Natural killer cell treated with Interleukin-12 subunit alpha and Interleukin-12 subunit beta and Interleukin-15 and Interleukin-18, amount 100 ng/mL, for 72 hours (primary cell): Measurements from ENCODE around the gene DCAF7. TPM values are rescaled to one million over a fixed set of nuclear protein-coding genes. Genes with fewer than 3 reads are reported as not detected.
A peak's percentile ranks its signal among the peaks of the same experiment; 100 is the strongest.

ENCODE experiments used
- ATAC-seq, 2 donors: fragments of 150-1000 bp; cut with Tn5 transposase in 1 of 2; sonication (Bioruptor Pico), chemical (Tn5 transposase) in 1 of 2; 2 replicates each; pipeline ENCODE4 v1.10.0; 2021
- DNase-seq: peaks from one replicate; pipeline ENCODE4 v3.0.0; 2022; ENCODE audit warnings: low spot score
- H3K27ac Mint-ChIP-seq, 2 donors: 1 replicate in 1 of 2; 2 replicates in 1 of 2; pipeline ENCODE4 v1.8.0; 2022; ENCODE audit warnings: mixed read lengths in 2 of 2, mild to moderate bottlenecking in 1 of 2, moderate library complexity in 1 of 2
- H3K27me3 Mint-ChIP-seq, 2 donors: 1 replicate in 1 of 2; 2 replicates in 1 of 2; pipeline ENCODE4 v1.8.0; 2022; ENCODE audit warnings: mixed read lengths in 2 of 2
- H3K36me3 Mint-ChIP-seq: one replicate; pipeline ENCODE4 v1.8.0; 2022; ENCODE audit warnings: mixed read lengths
- H3K4me1 Mint-ChIP-seq, 2 donors: 1 replicate in 1 of 2; 2 replicates in 1 of 2; pipeline ENCODE4 v1.8.0; 2022; ENCODE audit warnings: low read depth in 2 of 2, mixed read lengths in 2 of 2, mild to moderate bottlenecking in 1 of 2
- H3K4me3 Mint-ChIP-seq: one replicate; pipeline ENCODE4 v1.8.0; 2022; ENCODE audit warnings: mixed read lengths
- H3K9me3 Mint-ChIP-seq: 2 replicates; pipeline ENCODE4 v1.8.0; 2022; ENCODE audit warnings: mixed read lengths
- total RNA-seq, 2 donors: library from RNA; stranded (reverse); gene quantifications; one replicate each; pipeline ENCODE4 v1.2.3, GENCODE V29; 2022

The DCAF7 gene
- 100 to 1,000 TPM; 100 to 107 TPM for total RNA-seq

DNA sequence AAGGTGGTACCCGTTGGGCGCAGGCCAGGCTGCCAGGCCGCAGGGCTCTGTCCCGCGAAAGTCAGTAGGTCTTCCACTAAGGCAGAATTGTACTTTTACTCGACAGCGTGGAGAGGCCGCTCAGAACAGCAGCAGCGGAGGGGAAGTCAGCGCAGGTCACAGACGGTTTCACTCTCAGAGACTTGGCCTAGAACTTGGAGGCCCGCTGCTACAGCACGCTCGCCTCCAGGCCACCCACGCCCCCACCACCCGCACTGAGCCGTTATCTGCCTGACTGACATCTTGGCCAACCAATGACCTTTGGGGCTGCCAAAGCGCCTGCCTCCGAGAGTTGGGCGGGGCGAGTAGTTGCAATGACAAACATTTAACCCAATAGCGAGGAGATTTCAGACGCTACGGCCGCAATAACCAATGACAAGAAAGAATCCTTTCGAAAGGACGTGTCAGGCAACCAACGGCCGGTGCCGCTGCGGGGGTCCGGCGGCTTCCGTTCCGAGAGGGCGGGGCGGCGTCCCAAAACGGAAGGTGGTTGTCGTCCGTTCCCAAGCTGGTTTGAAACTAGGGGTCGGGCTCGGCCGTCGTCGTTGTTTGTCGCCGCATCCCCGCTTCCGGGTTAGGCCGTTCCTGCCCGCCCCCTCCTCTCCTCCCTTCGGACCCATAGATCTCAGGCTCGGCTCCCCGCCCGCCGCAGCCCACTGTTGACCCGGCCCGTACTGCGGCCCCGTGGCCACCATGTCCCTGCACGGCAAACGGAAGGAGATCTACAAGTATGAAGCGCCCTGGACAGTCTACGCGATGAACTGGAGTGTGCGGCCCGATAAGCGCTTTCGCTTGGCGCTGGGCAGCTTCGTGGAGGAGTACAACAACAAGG, at the start of gene DCAF7:
TSS of gene DCAF7 (plus strand) at position 532 of the 871 bp plus-strand sequence. CDS start at position 733, 201 bp downstream.
- no peaks in the 10 kb centered on the region for H3K27me3 Mint-ChIP-seq
- H3K4me1 Mint-ChIP-seq, result peaks cover 26 to 36% of the 10 kb centered on the region in 2 donors
- H3K36me3 Mint-ChIP-seq, result no peaks in the 10 kb centered on the region
- peak within 1 kb of the TSS; percentile 95 for H3K4me3 Mint-ChIP-seq
- H3K27ac Mint-ChIP-seq, result peak within 1 kb of the TSS; percentile 90 to 97
- ATAC-seq (peak; percentile 98), DNase-seq (peak; percentile 100)
- H3K9me3 Mint-ChIP-seq, result no peaks in the 10 kb centered on the region

DNA sequence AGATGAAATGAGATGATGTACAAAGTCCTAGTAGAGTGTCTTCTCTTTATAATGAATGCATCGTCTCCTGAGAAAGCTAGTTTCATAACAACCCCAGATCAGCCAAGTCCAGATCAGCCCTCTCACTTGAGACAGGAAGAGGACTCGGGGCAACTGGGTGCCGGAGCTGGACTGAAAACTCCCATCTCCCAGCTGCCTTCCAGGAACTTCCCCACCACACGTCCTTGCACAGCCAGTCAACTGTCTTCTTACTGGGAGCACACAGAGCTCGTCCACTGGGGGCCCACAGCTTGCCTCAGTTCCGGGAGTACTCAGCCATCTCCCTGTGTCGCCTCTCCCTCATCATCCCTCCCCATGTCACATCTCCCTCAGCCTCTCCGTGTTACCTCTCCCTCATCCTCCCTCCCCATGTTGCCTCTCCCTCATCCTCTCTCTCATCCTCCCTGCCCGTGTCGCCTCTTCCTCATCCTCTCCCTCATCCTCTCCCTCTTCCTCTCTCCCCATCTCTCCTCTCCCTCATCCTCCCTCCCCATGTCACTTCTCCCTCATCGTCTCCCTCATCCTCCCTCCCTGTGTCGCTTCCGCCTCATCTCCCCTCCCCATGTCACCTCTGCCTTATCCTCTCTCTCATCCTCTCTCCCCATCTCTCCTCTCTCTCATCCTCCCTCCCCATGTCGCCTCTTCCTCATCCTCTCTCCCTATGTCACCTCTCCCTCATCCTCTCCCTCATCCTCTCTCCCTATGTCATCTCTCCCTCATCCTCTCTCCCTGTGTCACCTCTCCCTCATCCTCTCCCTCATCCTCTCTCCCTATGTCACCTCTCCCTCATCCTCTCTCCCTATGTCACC, 49.5 kb upstream of the DCAF7 start:
- no peaks in the 10 kb centered on the region for H3K9me3 Mint-ChIP-seq
- peaks cover 0 to 2% of the 10 kb centered on the region in 2 donors for H3K4me1 Mint-ChIP-seq
- DNase-seq (no peak), ATAC-seq (no peak)
- no peak overlapping the region for H3K27ac Mint-ChIP-seq
- H3K36me3 Mint-ChIP-seq, result peaks cover 5% of the 10 kb centered on the region
- H3K4me3 Mint-ChIP-seq, result no peak overlapping the region
- peaks cover 34 to 50% of the 10 kb centered on the region in 2 donors for H3K27me3 Mint-ChIP-seq

DNA sequence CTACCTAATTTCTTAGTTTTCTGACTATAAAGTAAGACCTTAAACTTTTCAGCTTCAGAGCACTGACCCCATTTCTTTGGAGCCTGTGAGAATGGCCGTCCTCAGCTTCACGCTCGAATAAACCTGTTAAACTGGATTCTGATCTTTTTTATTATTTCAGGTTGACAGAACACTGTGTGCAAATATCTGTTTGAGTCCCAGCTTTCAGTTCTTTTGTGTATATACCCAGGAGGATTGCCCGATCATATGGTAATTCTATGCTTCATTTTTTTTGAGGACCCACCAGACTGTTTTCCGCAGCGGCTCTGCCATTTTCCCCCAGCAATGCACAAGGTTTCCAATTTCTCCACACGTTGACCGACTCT, 47.0 kb upstream of the DCAF7 start:
- Mint-ChIP-seq H3K27ac (no peak overlapping the region), H3K4me1 (peaks cover 0 to 2% of the 10 kb centered on the region in 2 donors), H3K36me3 (peaks cover 5% of the 10 kb centered on the region), H3K27me3 (peaks cover 34 to 53% of the 10 kb centered on the region in 2 donors), H3K4me3 (no peak overlapping the region), H3K9me3 (no peaks in the 10 kb centered on the region)
- DNase-seq, result no peak
- no peak for ATAC-seq

DNA sequence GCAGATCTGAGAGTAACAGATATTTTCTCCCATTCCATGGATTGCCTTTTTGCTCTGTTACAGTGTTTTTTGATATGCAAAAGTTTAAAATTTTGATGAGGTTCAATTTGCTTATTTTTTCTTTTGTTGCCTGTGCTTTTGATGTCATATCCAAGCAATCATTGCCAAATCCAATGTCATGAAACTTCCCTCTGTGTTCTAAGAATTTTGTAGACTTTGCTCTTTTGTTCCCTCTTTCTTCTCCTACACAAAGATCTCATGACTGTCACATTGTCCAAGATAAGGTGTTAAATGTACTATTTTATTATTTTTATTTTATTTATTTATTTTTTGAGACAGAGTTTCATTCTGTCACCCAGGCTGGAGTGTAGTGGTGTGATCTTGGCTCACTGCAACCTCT, 46.0 kb upstream of the DCAF7 start:
- peaks cover 0 to 2% of the 10 kb centered on the region in 2 donors for H3K4me1 Mint-ChIP-seq
- DNase-seq (no peak), ATAC-seq (no peak)
- H3K27me3 Mint-ChIP-seq, result peaks cover 37 to 57% of the 10 kb centered on the region in 2 donors
- no peak overlapping the region for H3K4me3 Mint-ChIP-seq
- H3K36me3 Mint-ChIP-seq, result peaks cover 5% of the 10 kb centered on the region
- no peak overlapping the region for H3K27ac Mint-ChIP-seq
- H3K9me3 Mint-ChIP-seq, result no peaks in the 10 kb centered on the region

DNA sequence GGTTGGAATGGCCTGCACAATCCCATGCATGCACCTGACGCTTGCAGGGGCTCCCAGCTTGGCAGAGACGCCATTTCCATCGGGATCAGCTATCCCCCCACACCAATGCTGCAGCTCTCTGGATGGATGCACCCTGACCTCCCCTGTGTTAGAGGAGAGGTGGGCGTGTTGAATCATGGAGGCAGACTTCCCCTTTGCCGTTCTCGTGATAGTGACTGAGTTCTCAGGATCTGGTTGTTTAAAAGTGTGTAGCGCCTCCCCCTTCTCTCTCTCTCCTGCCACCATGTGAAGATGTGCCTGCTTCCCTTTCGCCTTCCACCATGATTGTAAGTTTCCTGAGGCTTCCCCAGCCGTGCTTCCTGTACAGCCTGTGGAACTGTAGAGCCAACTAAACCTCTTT, 44.9 kb upstream of the DCAF7 start:
- DNase-seq, result no peak
- Mint-ChIP-seq H3K36me3 (peaks cover 5% of the 10 kb centered on the region), H3K4me1 (peaks cover 0 to 2% of the 10 kb centered on the region in 2 donors), H3K9me3 (no peaks in the 10 kb centered on the region), H3K27me3 (peaks cover 35 to 56% of the 10 kb centered on the region in 2 donors), H3K4me3 (no peak overlapping the region), H3K27ac (no peak overlapping the region)
- ATAC-seq, result no peak

DNA sequence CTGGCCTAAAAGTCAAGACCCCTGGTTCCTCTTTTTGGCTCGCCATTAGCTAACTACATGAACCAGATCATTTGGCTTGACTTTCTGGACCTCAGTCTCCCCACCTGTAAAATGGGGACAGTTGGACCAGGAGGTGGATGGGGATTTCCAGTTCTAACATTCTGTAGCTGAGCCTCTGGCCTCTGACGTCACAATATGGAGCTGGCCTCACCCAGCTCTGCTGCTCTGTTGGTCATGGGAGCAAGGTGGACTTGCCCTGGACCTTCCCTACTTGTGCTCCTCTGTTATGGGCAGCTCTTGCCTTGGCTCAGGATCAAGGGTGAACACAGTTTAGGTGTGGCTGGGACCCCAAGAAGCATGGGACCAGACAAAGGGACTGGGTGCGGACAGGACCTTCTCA, 43.6 kb upstream of the DCAF7 start:
- peaks cover 5% of the 10 kb centered on the region for H3K36me3 Mint-ChIP-seq
- H3K9me3 Mint-ChIP-seq, result no peaks in the 10 kb centered on the region
- ATAC-seq, result no peak
- H3K4me3 Mint-ChIP-seq, result no peak overlapping the region
- H3K27ac Mint-ChIP-seq, result no peak overlapping the region
- H3K4me1 Mint-ChIP-seq, result no peaks in the 10 kb centered on the region
- H3K27me3 Mint-ChIP-seq, result peaks cover 24 to 43% of the 10 kb centered on the region in 2 donors
- DNase-seq, result no peak

- Mint-ChIP-seq H3K4me1 (no peaks in the 10 kb centered on the region), H3K9me3 (no peaks in the 10 kb centered on the region), H3K27me3 (peaks cover 13 to 16% of the 10 kb centered on the region in 2 donors), H3K27ac (no peak overlapping the region), H3K36me3 (no peaks in the 10 kb centered on the region), H3K4me3 (no peak overlapping the region)
- DNase-seq (no peak), ATAC-seq (no peak)
Observed at GRCh38 chr17:63511331-63511730, 38.9 kb upstream of the DCAF7 start.

GRCh38 chr17:63512388-63512787, 37.9 kb upstream of the DCAF7 start:
- H3K9me3 Mint-ChIP-seq, result no peaks in the 10 kb centered on the region
- no peak for ATAC-seq
- no peak overlapping the region for H3K27ac Mint-ChIP-seq
- H3K36me3 Mint-ChIP-seq, result no peaks in the 10 kb centered on the region
- no peak overlapping the region for H3K4me3 Mint-ChIP-seq
- no peaks in the 10 kb centered on the region for H3K4me1 Mint-ChIP-seq
- peaks cover 13 to 16% of the 10 kb centered on the region in 2 donors for H3K27me3 Mint-ChIP-seq
- DNase-seq, result no peak

DNA sequence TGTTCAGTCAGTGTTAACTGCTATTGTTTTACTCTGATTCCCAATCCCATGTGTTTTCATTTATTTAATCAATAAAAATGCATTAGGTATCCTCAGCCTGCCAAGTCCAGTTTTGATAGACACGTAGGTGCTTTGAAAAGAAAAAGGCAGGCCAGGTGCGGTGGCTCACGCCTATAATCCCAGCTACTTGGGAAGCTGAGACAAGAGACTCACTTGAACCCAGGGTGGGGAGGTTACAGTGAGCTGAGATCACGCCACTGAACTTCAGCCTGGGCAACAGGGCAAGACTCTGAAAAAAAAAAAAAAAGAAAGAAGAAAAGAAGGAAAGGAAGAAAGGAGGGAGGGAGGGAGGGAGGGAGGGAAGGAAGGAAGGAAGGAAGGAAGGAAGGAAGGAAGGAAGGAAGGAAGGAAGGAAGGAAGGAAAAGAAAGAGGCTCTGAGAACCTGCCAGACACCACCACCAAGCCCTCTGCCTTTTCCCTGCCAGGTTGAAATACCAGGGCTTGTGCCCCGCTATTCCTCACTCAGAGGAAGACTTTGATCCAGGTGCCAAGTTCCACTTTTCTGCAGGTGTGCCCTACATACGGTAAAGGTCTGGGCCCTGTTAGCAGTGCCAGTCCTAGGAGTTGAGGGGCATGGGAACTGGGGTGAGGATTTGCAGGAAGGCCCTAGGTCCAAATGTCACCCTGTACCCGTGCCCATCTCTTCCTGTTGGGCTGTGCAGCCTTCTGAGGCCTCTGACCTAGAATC, 37.2 kb upstream of the DCAF7 start:
- ATAC-seq (no peak), DNase-seq (no peak)
- H3K4me1 Mint-ChIP-seq, result no peaks in the 10 kb centered on the region
- no peaks in the 10 kb centered on the region for H3K36me3 Mint-ChIP-seq
- H3K27ac Mint-ChIP-seq, result no peak overlapping the region
- H3K27me3 Mint-ChIP-seq, result peaks cover 13 to 16% of the 10 kb centered on the region in 2 donors
- H3K9me3 Mint-ChIP-seq, result no peaks in the 10 kb centered on the region
- H3K4me3 Mint-ChIP-seq, result no peak overlapping the region

DNA sequence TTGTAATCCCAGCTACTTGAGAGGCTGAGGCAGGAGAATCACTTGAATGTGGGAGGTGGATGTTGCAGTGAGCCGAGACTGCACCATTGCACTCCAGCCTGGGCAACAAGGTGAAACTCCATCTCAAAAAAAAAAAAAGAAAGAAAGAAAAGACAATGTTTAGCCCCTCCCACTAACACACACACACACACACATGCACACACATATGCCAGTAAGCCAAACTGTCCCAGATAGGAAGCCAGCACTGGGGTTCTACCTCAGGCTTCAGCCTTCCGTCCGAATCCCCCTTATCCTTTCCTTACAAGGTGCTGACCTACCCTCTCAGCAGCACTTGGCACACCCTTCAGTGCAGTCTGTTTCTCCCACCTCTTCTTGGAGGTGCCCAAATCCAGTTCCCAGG, 35.8 kb upstream of the DCAF7 start:
- Mint-ChIP-seq H3K36me3 (no peaks in the 10 kb centered on the region), H3K27me3 (peaks cover 6 to 13% of the 10 kb centered on the region in 2 donors), H3K27ac (no peak overlapping the region), H3K4me1 (no peaks in the 10 kb centered on the region), H3K9me3 (no peaks in the 10 kb centered on the region), H3K4me3 (no peak overlapping the region)
- ATAC-seq (no peak), DNase-seq (no peak)

- no peak overlapping the region for H3K27ac Mint-ChIP-seq
- peaks cover 6 to 13% of the 10 kb centered on the region in 2 donors for H3K27me3 Mint-ChIP-seq
- no peaks in the 10 kb centered on the region for H3K4me1 Mint-ChIP-seq
- no peak for ATAC-seq
- no peaks in the 10 kb centered on the region for H3K9me3 Mint-ChIP-seq
- no peak for DNase-seq
- no peak overlapping the region for H3K4me3 Mint-ChIP-seq
- H3K36me3 Mint-ChIP-seq, result no peaks in the 10 kb centered on the region
Observed at GRCh38 chr17:63514974-63515373, 35.3 kb upstream of the DCAF7 start.

- Mint-ChIP-seq H3K27me3 (peaks cover 6 to 13% of the 10 kb centered on the region in 2 donors), H3K36me3 (no peaks in the 10 kb centered on the region), H3K9me3 (no peaks in the 10 kb centered on the region), H3K4me1 (no peaks in the 10 kb centered on the region), H3K27ac (no peak overlapping the region), H3K4me3 (no peak overlapping the region)
- DNase-seq, result no peak
- no peak for ATAC-seq
Observed at GRCh38 chr17:63515426-63515825, 34.9 kb upstream of the DCAF7 start.

GRCh38 chr17:63516910-63517824, 33.1 kb upstream of the DCAF7 start:
- no peaks in the 10 kb centered on the region for H3K4me1 Mint-ChIP-seq
- H3K4me3 Mint-ChIP-seq, result no peak overlapping the region
- peaks cover 6 to 24% of the 10 kb centered on the region in 2 donors for H3K27me3 Mint-ChIP-seq
- ATAC-seq (no peak), DNase-seq (no peak)
- H3K36me3 Mint-ChIP-seq, result no peaks in the 10 kb centered on the region
- no peaks in the 10 kb centered on the region for H3K9me3 Mint-ChIP-seq
- H3K27ac Mint-ChIP-seq, result no peak overlapping the region
